ENCODE measurements around the gene SPRING1. TPM values are rescaled to one million over a fixed set of nuclear protein-coding genes. Genes with fewer than 3 reads are reported as not detected.

SPRING1 gene
- total RNA-seq, 3 donors from 2014 or later: 44.0 to 45.0 (median 44.3) TPM

DNA sequence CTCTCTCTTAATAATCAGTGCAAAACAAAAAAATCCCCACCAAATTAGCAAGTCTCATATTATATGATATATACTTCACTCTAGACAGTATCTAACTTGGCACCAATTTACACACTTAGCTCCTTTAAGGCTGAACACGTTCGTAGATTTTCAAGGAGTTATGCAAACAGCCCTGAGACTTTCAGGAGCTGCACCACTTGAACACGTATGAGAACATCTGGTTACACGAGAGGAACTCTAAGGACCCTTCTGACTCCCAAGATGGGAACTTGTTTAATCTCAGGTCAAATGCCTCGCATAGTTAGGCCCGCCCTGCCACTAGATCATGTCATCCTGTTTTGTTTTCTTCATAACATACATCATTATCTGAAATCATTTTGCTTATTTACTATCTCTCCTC, 10.0 kb downstream of the SPRING1 start:
- Mint-ChIP-seq H3K36me3 (ENCODE audit: insufficient read depth) (peaks cover 5% of the 10 kb centered on the region), H3K9me3 (no peaks in the 10 kb centered on the region), H3K4me3 (no peak overlapping the region), H3K4me1 (ENCODE audit: low read depth) (peaks cover 31% of the 10 kb centered on the region), H3K27me3 (ENCODE audit: low read depth) (no peaks in the 10 kb centered on the region)
- ATAC-seq: no peak
- DNase-seq: no peak

DNA sequence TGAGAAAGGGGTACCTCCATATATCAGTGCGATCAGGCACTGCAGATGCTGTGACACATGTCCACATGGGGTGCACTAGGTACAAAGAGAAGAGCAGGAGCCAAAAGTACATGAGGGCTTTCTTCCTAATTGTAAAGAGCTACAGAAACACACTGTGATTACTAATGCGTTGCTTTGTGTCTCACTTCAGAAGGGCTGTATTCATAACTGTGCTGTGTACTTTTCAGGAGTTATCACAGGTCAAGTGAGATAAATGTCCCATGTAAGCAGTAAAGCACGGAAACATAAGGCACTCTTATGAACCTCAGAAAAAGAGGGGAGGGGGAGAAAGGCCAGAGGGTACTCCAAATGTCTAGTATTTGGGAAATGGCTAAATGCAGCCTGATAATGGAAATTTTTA, 10.6 kb downstream of the SPRING1 start:
- Mint-ChIP-seq H3K27me3 (ENCODE audit: low read depth) (no peaks in the 10 kb centered on the region), H3K4me1 (ENCODE audit: low read depth) (peaks cover 31% of the 10 kb centered on the region), H3K36me3 (ENCODE audit: insufficient read depth) (peaks cover 7% of the 10 kb centered on the region), H3K9me3 (no peaks in the 10 kb centered on the region), H3K4me3 (no peak overlapping the region)
- ATAC-seq (no peak), DNase-seq (no peak)

DNA sequence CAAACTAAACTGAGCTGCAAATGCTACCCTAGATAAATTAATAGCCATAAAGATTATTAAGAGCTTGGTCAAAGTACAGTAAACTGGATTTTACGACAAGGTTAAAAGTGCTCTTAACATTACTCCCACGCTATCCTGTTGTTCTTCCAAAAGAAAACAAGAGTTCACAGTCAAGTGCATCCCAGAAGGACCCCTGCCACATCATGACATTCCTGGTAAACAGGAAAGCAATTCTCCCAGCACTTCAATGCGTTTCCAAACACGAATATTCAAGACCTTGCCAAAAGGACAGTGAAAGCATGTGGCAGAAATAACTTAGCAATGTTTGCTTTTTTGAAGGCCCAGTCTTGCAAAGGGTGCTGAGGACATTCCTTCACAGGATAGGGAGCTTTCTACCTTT, 11.2 kb downstream of the SPRING1 start:
- ATAC-seq (no peak), DNase-seq (no peak)
- H3K27me3 Mint-ChIP-seq (ENCODE audit: low read depth): no peaks in the 10 kb centered on the region
- H3K4me1 Mint-ChIP-seq (ENCODE audit: low read depth): peaks cover 28% of the 10 kb centered on the region
- no peaks in the 10 kb centered on the region for H3K9me3 Mint-ChIP-seq
- no peak overlapping the region for H3K4me3 Mint-ChIP-seq
- peaks cover 8% of the 10 kb centered on the region for H3K36me3 Mint-ChIP-seq (ENCODE audit: insufficient read depth)

DNA sequence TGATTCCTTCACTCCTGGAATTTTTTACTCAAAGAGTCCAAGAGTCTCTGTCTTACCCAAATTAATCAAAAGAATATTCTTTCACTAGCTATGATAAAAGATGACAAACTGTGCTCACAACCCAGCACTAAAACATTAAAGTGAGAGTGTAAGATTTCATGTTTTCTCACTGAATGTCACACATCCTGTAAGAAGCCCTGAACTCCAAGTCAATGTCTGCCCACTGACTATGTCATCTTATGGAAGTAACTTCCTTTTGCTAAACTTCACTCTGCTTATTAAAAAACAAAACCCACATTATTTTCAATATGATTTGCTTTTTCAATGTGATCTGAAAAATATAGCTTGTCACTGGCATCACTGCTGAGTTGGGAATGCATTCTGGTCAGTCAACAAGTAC, 15.6 kb downstream of the SPRING1 start:
- DNase-seq (no peak), ATAC-seq (no peak)
- peaks cover 17% of the 10 kb centered on the region for H3K36me3 Mint-ChIP-seq (ENCODE audit: insufficient read depth)
- no peaks in the 10 kb centered on the region for H3K27me3 Mint-ChIP-seq (ENCODE audit: low read depth)
- H3K4me3 Mint-ChIP-seq: no peak overlapping the region
- H3K4me1 Mint-ChIP-seq (ENCODE audit: low read depth): peaks cover 13% of the 10 kb centered on the region
- no peaks in the 10 kb centered on the region for H3K9me3 Mint-ChIP-seq

DNA sequence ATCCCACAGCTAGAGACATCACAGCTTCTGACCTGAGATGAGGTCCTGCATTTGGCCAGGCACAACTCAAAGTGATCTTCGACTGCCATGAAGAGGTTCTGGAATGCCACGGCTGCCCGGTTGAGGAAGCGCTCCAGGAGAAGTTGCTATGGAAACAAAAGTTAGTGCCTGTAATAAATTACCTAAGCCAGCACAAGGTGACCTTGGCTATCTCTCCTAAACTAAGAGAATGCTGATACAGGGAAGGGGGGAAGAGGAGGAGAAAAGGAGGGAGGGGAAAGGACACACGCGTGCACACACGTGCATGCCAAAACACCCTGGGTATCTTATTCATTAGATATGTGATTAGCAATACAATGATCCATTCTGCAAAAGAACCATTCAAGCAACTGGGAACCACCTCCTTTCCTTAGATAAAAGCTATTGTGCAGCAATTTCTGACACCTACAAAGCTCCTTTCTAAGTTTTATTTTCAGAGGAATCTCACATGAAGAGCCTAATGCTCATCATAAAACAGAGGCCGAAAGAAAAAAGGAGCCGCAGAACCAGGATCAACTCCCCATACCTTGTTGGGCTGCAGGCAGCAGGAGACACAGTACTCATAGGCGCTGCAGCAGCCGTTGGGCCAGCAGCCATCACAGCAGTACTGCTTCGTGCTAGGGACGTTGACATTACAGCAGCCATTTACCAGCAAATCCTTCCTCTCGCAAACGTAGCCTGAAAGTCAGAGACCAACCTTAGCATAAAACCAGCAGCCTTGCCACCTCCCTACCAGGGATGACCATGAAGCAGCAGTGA, 17.9 kb downstream of the SPRING1 start:
- H3K4me1 Mint-ChIP-seq (ENCODE audit: low read depth): peaks cover 6% of the 10 kb centered on the region
- H3K4me3 Mint-ChIP-seq: no peak overlapping the region
- H3K36me3 Mint-ChIP-seq (ENCODE audit: insufficient read depth): peaks cover 27% of the 10 kb centered on the region
- H3K9me3 Mint-ChIP-seq: no peaks in the 10 kb centered on the region
- no peaks in the 10 kb centered on the region for H3K27me3 Mint-ChIP-seq (ENCODE audit: low read depth)
- no peak for ATAC-seq
- DNase-seq: no peak

DNA sequence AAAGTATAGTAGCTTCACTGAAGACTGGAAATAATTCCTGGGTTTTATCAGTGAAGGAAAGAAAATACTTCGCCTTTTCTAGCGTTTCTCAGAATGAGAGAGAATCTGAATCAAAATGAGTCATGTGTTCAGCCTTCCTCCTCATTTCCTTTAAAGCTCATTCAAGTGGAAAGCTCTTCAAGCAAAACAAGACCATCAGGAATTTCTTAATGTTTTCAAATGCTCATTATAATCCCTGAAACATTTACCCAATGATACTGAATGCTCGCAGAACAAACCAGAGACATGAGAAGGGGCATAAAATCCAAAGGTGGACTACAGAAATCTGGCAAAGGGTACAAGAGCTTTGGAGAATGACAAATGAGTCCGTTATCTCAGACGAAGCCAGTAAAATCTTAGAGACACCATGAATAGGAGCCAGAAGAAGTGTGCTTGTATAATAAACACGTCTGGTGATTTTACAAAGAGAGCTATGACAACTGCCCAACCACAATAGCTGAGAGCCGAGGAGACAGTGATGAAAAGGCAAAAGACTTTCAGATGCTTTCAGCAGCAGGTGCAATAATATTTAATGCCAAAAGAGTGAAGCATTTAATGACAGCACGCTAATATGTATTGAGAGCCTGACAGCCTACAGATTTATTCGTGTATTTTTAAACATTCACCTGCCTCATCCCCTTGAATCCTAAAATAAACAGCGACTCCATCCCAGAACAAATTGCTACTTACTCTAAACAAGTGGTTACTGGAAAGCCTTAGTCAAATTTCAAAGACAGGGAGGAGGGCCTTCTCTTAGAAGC, 19.0 kb downstream of the SPRING1 start:
- H3K4me1 Mint-ChIP-seq (ENCODE audit: low read depth): peaks cover 3% of the 10 kb centered on the region
- H3K4me3 Mint-ChIP-seq: no peak overlapping the region
- H3K36me3 Mint-ChIP-seq (ENCODE audit: insufficient read depth): peaks cover 27% of the 10 kb centered on the region
- no peaks in the 10 kb centered on the region for H3K27me3 Mint-ChIP-seq (ENCODE audit: low read depth)
- DNase-seq (no peak), ATAC-seq (no peak)
- H3K9me3 Mint-ChIP-seq: no peaks in the 10 kb centered on the region

DNA sequence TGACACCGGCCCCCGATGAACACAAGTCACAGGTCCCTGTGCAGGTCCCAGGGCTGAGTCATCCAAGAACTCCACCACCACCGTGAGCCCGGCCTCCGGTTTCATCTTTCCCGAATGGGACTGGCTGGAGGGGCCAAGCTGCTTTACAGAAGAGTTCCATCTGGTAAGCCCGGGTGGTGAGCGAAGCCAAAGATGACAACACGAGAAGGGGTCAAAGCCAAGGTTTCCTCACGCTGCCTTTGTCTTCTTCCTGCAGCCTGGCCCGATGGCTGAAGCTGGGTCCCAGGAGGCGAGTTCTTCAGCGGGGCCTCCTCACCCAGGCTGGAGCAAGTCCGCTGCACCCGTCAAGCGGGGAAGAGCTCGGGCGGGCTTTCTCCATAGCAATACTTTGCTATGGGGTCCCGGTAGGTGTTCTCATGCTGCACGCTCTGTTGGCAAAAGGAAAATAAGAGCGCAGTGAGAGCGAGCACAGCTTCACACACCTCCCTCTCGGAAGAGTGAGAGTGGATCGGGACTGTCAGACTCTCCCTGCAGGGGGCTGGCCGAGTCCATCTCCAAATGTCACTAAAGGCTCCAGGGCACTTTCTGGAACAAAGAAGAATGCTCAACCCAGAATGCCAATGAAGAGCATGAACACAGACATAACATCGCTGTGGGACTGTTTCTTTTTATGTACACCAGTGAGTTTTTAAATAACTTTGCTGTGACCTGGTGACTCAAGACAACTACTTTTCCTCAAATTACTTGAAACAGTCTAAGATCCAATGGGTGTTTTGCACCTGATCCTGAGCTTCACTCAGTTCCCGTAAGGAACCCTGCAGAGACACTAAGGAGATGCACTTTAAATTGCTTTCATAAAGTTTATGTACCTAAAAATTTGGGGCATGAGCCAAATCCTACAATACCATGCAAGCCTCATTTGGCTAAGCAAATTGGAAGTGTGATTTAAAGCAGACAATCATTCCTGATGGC, 20.1 kb downstream of the SPRING1 start:
- H3K9me3 Mint-ChIP-seq: no peaks in the 10 kb centered on the region
- H3K4me3 Mint-ChIP-seq: no peak overlapping the region
- peaks cover 23% of the 10 kb centered on the region for H3K36me3 Mint-ChIP-seq (ENCODE audit: insufficient read depth)
- H3K27me3 Mint-ChIP-seq (ENCODE audit: low read depth): no peaks in the 10 kb centered on the region
- ATAC-seq (no peak), DNase-seq (no peak)
- peaks cover 3% of the 10 kb centered on the region for H3K4me1 Mint-ChIP-seq (ENCODE audit: low read depth)

DNA sequence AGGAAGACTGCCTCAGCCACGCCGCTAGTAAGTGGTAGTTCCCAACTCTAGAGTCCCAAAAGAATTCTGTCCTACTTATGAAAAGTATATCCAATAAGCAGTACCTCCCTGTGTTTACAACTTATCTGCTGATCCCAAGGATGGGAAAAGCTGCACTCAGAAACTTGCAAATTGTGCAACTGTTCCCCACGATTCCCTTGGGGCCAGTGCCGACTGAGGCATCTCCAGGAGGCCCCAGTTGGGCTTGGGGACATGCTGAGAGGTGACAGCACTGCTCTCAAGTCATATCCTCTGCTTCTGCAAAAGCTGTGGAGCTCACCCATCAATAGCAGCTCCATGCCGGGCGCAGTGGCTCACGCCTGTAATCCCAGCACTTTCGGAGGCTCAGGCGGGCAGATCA, 23.7 kb downstream of the SPRING1 start:
- DNase-seq (no peak), ATAC-seq (no peak)
- H3K4me3 Mint-ChIP-seq: no peak overlapping the region
- H3K9me3 Mint-ChIP-seq: no peaks in the 10 kb centered on the region
- H3K4me1 Mint-ChIP-seq (ENCODE audit: low read depth): peaks cover under 1% of the 10 kb centered on the region
- H3K36me3 Mint-ChIP-seq (ENCODE audit: insufficient read depth): peaks cover 10% of the 10 kb centered on the region
- H3K27me3 Mint-ChIP-seq (ENCODE audit: low read depth): no peaks in the 10 kb centered on the region

DNA sequence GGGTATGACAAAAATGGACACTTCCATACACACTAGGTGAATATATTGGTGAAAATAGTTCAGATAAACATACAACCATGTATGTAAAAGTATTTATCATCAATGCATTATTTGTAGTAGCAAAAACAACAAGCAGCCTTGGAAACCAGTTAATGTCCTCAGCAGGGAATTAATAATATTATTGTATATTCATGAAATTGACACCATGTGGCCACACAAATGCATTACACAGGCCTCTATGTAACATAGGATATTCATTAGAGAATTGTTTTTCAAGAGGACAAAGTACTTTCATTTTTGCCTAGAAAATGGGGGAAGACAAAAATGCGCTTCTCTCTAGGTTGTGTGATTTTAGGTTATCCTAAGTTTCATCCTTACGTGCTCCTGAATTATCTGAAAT, 24.3 kb downstream of the SPRING1 start:
- no peaks in the 10 kb centered on the region for H3K9me3 Mint-ChIP-seq
- H3K4me1 Mint-ChIP-seq (ENCODE audit: low read depth): peaks cover 7% of the 10 kb centered on the region
- peaks cover 2% of the 10 kb centered on the region for H3K27me3 Mint-ChIP-seq (ENCODE audit: low read depth)
- no peak for ATAC-seq
- peaks cover 10% of the 10 kb centered on the region for H3K36me3 Mint-ChIP-seq (ENCODE audit: insufficient read depth)
- no peak for DNase-seq
- H3K4me3 Mint-ChIP-seq: no peak overlapping the region

DNA sequence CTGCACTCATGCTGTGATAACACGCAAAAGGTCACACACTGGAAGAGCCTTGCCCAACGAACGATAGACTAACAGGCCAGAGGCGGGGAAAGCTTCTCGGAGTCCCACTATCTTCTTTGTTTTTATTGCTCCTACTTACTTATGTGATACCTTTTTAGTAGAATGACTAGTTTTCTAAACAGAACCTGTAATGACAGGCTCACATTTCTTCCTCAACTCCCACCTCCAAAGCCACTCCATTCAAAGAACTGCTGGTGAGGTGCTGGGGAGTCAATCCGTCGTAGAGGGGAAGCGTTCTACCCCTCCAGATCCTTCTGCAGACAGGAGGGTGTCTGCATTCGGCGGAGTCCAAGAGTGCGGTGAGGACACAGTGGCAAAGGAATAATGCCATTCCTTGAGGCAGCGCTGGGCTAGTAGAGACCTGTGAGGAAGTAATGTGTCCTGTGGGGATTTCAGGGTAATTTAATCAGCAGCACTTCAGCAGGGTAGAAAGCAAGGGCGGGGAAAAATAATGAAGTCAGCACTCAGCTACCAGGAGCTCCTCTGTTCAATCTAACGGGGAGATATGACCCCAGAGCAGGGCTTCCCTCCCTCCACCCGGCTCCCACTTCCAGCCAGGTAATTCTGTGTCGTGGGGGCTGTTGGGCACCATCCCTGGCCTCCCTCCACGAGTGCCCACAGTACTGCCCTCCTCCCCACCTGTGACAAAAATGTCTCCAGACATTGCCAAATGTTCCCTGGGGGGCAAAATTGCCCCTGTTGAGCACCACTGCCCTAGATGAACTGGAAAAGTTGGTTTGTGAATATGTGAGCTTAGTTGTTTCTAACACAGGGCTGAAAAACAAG, 25.2 kb downstream of the SPRING1 start:
- peaks cover 9% of the 10 kb centered on the region for H3K4me1 Mint-ChIP-seq (ENCODE audit: low read depth)
- H3K36me3 Mint-ChIP-seq (ENCODE audit: insufficient read depth): peaks cover 10% of the 10 kb centered on the region
- no peak for ATAC-seq

DNA sequence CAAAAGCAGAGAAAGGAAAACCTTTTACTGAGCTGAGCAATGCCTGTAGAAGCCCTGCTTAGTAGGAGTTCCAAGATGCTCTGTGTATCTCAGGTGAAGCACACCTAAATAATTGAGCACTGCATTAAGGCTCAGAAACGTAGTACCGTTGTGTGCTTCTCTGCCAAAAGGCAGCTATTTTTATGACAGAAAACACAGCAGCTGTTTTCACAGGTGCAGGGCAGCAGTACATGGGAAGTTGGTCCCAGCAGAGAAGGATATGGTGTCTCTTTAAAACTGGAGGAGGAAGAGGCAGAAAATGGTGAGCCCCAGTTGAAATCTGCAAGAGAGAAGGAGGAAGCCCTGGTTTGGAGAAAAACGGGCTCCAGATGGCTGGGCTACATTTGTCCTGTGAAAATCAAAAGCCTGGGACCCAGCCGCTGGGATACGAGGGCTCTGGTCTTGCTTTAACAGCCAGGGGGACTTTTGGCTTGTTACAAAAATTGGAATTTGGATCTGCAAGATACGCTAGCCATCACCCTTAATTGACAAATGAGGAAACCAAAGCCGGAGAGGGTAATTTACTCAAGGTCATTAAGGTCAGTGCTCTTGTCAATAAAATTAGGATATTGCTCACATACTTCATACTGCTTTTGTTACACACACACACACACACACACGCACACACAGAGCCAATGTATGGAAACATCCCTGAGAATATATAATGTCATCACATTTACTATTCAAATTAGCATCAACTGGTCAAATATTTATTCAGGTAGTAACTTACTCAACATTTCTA, 27.3 kb downstream of the SPRING1 start:
- H3K9me3 Mint-ChIP-seq: no peaks in the 10 kb centered on the region
- peaks cover 9% of the 10 kb centered on the region for H3K4me1 Mint-ChIP-seq (ENCODE audit: low read depth)
- DNase-seq (no peak), ATAC-seq (no peak)
- H3K27me3 Mint-ChIP-seq (ENCODE audit: low read depth): peaks cover 2% of the 10 kb centered on the region
- H3K4me3 Mint-ChIP-seq: no peak overlapping the region
- H3K36me3 Mint-ChIP-seq (ENCODE audit: insufficient read depth): no peaks in the 10 kb centered on the region

More for the DNA sequence above, 25.2 kb downstream of the SPRING1 start:
- DNase-seq: no peak
- Mint-ChIP-seq H3K9me3 (no peaks in the 10 kb centered on the region), H3K4me3 (no peak overlapping the region), H3K27me3 (ENCODE audit: low read depth) (peaks cover 2% of the 10 kb centered on the region)

DNA sequence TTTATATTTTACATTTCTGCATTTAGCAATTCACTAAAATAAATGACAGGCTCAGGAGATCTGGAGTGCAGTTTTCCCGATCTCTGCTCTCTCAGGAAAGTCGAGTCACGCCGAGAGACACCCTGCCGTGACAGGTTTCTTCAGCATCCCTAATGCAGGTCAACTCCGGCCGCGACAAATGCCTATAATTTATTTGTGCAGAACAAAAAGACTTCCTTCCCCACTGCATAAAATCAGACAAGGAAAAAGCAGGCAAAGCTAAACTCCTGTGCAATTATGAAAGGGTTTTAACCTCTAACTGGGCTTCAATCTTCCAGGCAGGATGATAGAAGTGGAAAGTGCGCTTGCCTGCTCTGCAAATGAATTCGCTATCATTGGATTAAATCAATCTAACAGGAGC, 28.1 kb downstream of the SPRING1 start:
- no peak for ATAC-seq
- Mint-ChIP-seq H3K4me3 (no peak overlapping the region), H3K9me3 (no peaks in the 10 kb centered on the region), H3K4me1 (ENCODE audit: low read depth) (peaks cover 9% of the 10 kb centered on the region), H3K27me3 (ENCODE audit: low read depth) (peaks cover 2% of the 10 kb centered on the region), H3K36me3 (ENCODE audit: insufficient read depth) (no peaks in the 10 kb centered on the region)
- no peak for DNase-seq

Measured in activated T-cell treated with anti-CD3 and anti-CD28 coated beads, Interleukin-2, amount 50 U/mL, for 4 hours (primary cell).